ENCODE measurements around the gene FADS3.

DNA sequence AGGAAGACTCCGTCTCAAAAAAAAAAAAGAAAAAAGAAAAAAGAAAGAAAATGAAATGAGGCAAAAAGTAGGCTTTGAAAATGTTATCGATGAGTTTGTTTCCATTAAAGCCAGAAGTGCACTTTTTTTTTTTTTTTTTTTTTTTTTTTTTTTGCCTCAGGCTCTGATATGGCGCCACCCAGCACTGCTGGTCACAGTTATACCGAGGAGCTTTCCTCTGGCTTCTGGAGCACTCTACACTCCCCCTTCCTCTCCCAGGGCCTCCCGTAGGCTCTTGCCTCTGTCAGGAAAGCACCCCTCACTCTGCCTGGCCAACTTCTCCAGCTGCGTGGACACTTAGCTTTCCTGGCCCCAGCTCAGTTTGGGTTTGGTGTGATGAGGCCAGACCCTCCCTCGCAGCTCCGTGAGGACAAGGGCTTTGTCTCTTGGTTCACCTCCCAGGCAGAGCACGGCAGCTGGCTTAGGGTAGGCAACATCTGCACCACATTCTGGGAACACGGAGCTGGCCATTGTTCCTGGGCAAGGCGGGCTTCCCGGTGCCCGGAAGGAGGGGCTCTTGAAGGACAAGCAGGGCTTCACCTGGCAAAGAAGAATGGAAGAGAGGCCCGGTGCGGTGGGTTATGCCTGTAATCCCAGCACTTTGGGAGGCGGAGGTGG lies 46.3 kb downstream of the FADS3 start:
- TF ChIP-seq, protein P1, sequence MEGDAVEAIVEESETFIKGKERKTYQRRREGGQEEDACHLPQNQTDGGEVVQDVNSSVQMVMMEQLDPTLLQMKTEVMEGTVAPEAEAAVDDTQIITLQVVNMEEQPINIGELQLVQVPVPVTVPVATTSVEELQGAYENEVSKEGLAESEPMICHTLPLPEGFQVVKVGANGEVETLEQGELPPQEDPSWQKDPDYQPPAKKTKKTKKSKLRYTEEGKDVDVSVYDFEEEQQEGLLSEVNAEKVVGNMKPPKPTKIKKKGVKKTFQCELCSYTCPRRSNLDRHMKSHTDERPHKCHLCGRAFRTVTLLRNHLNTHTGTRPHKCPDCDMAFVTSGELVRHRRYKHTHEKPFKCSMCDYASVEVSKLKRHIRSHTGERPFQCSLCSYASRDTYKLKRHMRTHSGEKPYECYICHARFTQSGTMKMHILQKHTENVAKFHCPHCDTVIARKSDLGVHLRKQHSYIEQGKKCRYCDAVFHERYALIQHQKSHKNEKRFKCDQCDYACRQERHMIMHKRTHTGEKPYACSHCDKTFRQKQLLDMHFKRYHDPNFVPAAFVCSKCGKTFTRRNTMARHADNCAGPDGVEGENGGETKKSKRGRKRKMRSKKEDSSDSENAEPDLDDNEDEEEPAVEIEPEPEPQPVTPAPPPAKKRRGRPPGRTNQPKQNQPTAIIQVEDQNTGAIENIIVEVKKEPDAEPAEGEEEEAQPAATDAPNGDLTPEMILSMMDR (conservative IDR thresholded peaks at IDR 0.05), result no peak
- no peak for TF ChIP-seq ZFX (IDR thresholded peaks at IDR 0.05)

Measured in C4-2B (cell line).